Measurements from ENCODE around the gene DGCR2.

- no peak for TF ChIP-seq CTCF (conservative IDR thresholded peaks at IDR 0.05; ENCODE audit: low read depth in 2 of 2)
- no peak for TF ChIP-seq JUNB (IDR thresholded peaks at IDR 0.05; ENCODE audit: unreplicated experiment)
- TF ChIP-seq EZH2phosphoT487 (IDR thresholded peaks at IDR 0.05; ENCODE audit: unreplicated experiment) = no peak
- no peak for TF ChIP-seq CREB1 (CRISPR knock-in tag; IDR thresholded peaks at IDR 0.05; ENCODE audit: low read depth)
- no peak for TF ChIP-seq POLR2AphosphoS5 (IDR thresholded peaks at IDR 0.05; ENCODE audit: low read depth)
- TF ChIP-seq REST (IDR thresholded peaks at IDR 0.05; ENCODE audit: unreplicated experiment) = no peak
- TF ChIP-seq EZH2 (IDR thresholded peaks at IDR 0.05; ENCODE audit: low read depth, unreplicated experiment) = no peak
- no peak for TF ChIP-seq NANOG (IDR thresholded peaks at IDR 0.05; ENCODE audit: borderline replicate concordance)
Observed at GRCh38 chr22:19136915-19137314, 14.7 kb upstream of the DGCR2 start.

Data from GM23338 (cell line).